Epithelial cell of umbilical artery (primary cell): ENCODE results near the gene PLIN3. TPM values are rescaled to one million over a fixed set of nuclear protein-coding genes. Genes with fewer than 3 reads are reported as not detected.

ENCODE experiments used
- total RNA-seq: library from RNA; depleted of rRNA; stranded (reverse); fragments of >200 nt; gene quantifications from 2 replicates; pipeline ENCODE4 v1.2.3, GENCODE V29; 2014

Gene PLIN3
- 86.6 and 192 TPM in 2 replicates for total RNA-seq

GRCh38 chr19:4867534-4868285 lies at the start of gene PLIN3:
PLIN3 (minus strand) TSS chr19:4867667; CDS start chr19:4861394, 6,273 bp downstream.

GRCh38 chr19:4909156-4909896 lies 41.9 kb upstream of the PLIN3 start, which contains the start of gene UHRF1:
UHRF1 (plus strand) TSS chr19:4909501; CDS start chr19:4910886, 1,385 bp downstream.

GRCh38 chr19:4902796-4903195 lies 35.3 kb upstream of the PLIN3 start, which contains the start of gene ARRDC5:
ARRDC5 (minus strand) TSS chr19:4902896; CDS start chr19:4902825, 71 bp downstream.

GRCh38 chr19:4831304-4831978 lies 36.0 kb downstream of the PLIN3 start, which contains the start of gene TICAM1:
TICAM1 (minus strand) TSS chr19:4831712; CDS start chr19:4818377, 13,335 bp downstream.

GRCh38 chr19:4791183-4792018 lies 76.1 kb downstream of the PLIN3 start, which contains the start of gene FEM1A:
FEM1A (plus strand) TSS chr19:4791734; CDS start chr19:4791855, 121 bp downstream.

Other genes with a start within 250 kb of the PLIN3 start
- gene TNFAIP8L1, start 228.2 kb downstream of the PLIN3 start, total RNA-seq, result 17.2 and 26.9 TPM in 2 replicates
- gene MYDGF, start 197.3 kb downstream of the PLIN3 start, total RNA-seq, result 196 and 312 TPM in 2 replicates
- 26.0 and 29.8 TPM in 2 replicates for gene DPP9, start 143.8 kb downstream of the PLIN3 start, total RNA-seq
- 18.1 and 18.2 TPM in 2 replicates for gene FEM1A, start 75.9 kb downstream of the PLIN3 start, total RNA-seq
- gene TICAM1, start 36.0 kb downstream of the PLIN3 start, total RNA-seq, result 3.0 and 3.9 TPM in 2 replicates
- not detected in 2 replicates for gene ARRDC5, start 35.2 kb upstream of the PLIN3 start, total RNA-seq
- 42.6 and 71.7 TPM in 2 replicates for gene UHRF1, start 41.8 kb upstream of the PLIN3 start, total RNA-seq
- gene KDM4B, start 101.4 kb upstream of the PLIN3 start, total RNA-seq, result 7.6 and 10.1 TPM in 2 replicates